ENCODE data around the gene ZNF74. TPM values are rescaled to one million over a fixed set of nuclear protein-coding genes. Genes with fewer than 3 reads are reported as not detected.

Gene ZNF74
- total RNA-seq, 1 donor from 2014 or later = 4.3 TPM

- DNase-seq (no peak), ATAC-seq (ENCODE audit: low read depth) (no peak)
- H3K4me3 Mint-ChIP-seq = no peak overlapping the region
- TF ChIP-seq, protein P1, sequence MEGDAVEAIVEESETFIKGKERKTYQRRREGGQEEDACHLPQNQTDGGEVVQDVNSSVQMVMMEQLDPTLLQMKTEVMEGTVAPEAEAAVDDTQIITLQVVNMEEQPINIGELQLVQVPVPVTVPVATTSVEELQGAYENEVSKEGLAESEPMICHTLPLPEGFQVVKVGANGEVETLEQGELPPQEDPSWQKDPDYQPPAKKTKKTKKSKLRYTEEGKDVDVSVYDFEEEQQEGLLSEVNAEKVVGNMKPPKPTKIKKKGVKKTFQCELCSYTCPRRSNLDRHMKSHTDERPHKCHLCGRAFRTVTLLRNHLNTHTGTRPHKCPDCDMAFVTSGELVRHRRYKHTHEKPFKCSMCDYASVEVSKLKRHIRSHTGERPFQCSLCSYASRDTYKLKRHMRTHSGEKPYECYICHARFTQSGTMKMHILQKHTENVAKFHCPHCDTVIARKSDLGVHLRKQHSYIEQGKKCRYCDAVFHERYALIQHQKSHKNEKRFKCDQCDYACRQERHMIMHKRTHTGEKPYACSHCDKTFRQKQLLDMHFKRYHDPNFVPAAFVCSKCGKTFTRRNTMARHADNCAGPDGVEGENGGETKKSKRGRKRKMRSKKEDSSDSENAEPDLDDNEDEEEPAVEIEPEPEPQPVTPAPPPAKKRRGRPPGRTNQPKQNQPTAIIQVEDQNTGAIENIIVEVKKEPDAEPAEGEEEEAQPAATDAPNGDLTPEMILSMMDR (IDR thresholded peaks at IDR 0.05) = no peak
- H3K36me3 Mint-ChIP-seq (ENCODE audit: low read depth) = no peaks in the 10 kb centered on the region
- ChIA-PET CTCF (interaction anchor here (1.6 kb wide), 1 partner anchor 22 kb away, joined by 4 read pairs; no protein-coding TSS in a partner anchor), POLR2A (no interaction called here)
- H3K9me3 Mint-ChIP-seq = no peaks in the 10 kb centered on the region
- H3K27ac Mint-ChIP-seq = no peak overlapping the region
- intact Hi-C loops (cut with micrococcal nuclease) = no loop called here
- H3K4me1 Mint-ChIP-seq = peaks cover 37% of the 10 kb centered on the region
- H3K27me3 Mint-ChIP-seq = peaks cover 52% of the 10 kb centered on the region
Measured at GRCh38 chr22:20434773-20435172, 40.8 kb downstream of the ZNF74 start.

- no peak for ATAC-seq (ENCODE audit: low read depth)
- H3K36me3 Mint-ChIP-seq (ENCODE audit: low read depth) = no peaks in the 10 kb centered on the region
- H3K9me3 Mint-ChIP-seq = no peaks in the 10 kb centered on the region
- H3K4me1 Mint-ChIP-seq = peaks cover 31% of the 10 kb centered on the region
- intact Hi-C loops (cut with micrococcal nuclease) = no loop called here
- ChIA-PET CTCF (no interaction called here), POLR2A (no interaction called here)
- H3K27me3 Mint-ChIP-seq = peaks cover 52% of the 10 kb centered on the region
- no peak for DNase-seq
- H3K4me3 Mint-ChIP-seq = peak overlapping the region; percentile 32
- no peak overlapping the region for H3K27ac Mint-ChIP-seq
- TF ChIP-seq, protein P1 (IDR thresholded peaks at IDR 0.05) = no peak
Measured at GRCh38 chr22:20435436-20436306, 41.7 kb downstream of the ZNF74 start.

- Mint-ChIP-seq H3K27ac (no peak overlapping the region), H3K36me3 (ENCODE audit: low read depth) (no peaks in the 10 kb centered on the region), H3K9me3 (no peaks in the 10 kb centered on the region), H3K4me3 (peak overlapping the region; percentile 82), H3K4me1 (peaks cover 28% of the 10 kb centered on the region), H3K27me3 (peaks cover 50% of the 10 kb centered on the region)
- TF ChIP-seq, protein P1 (IDR thresholded peaks at IDR 0.05) = no peak
- ChIA-PET CTCF (no interaction called here), POLR2A (no interaction called here)
- ATAC-seq (ENCODE audit: low read depth) (no peak), DNase-seq (no peak)
- intact Hi-C loops (cut with micrococcal nuclease) = no loop called here
Measured at GRCh38 chr22:20436307-20436767, 42.4 kb downstream of the ZNF74 start.

- ChIA-PET POLR2A (no interaction called here), CTCF (no interaction called here)
- no peaks in the 10 kb centered on the region for H3K9me3 Mint-ChIP-seq
- H3K27ac Mint-ChIP-seq = no peak overlapping the region
- no peak for ATAC-seq (ENCODE audit: low read depth)
- intact Hi-C loops (cut with micrococcal nuclease) = no loop called here
- DNase-seq = no peak
- H3K27me3 Mint-ChIP-seq = peaks cover 48% of the 10 kb centered on the region
- TF ChIP-seq, protein P1 (IDR thresholded peaks at IDR 0.05) = no peak
- H3K4me3 Mint-ChIP-seq = peak overlapping the region; percentile 82
- peaks cover 24% of the 10 kb centered on the region for H3K4me1 Mint-ChIP-seq
- peaks cover 3% of the 10 kb centered on the region for H3K36me3 Mint-ChIP-seq (ENCODE audit: low read depth)
Measured at GRCh38 chr22:20436768-20437612, 43.0 kb downstream of the ZNF74 start.
